ENCODE results near the gene BOLA1. TPM values are rescaled to one million over a fixed set of nuclear protein-coding genes. Genes with fewer than 3 reads are reported as not detected.

BOLA1 gene
- total and polyA plus RNA-seq, 2 of the 13 experiments (the other 11 are each of a cell fraction or from before 2014, with no cell fraction given) = 3.2 to 4.2 TPM

DNA sequence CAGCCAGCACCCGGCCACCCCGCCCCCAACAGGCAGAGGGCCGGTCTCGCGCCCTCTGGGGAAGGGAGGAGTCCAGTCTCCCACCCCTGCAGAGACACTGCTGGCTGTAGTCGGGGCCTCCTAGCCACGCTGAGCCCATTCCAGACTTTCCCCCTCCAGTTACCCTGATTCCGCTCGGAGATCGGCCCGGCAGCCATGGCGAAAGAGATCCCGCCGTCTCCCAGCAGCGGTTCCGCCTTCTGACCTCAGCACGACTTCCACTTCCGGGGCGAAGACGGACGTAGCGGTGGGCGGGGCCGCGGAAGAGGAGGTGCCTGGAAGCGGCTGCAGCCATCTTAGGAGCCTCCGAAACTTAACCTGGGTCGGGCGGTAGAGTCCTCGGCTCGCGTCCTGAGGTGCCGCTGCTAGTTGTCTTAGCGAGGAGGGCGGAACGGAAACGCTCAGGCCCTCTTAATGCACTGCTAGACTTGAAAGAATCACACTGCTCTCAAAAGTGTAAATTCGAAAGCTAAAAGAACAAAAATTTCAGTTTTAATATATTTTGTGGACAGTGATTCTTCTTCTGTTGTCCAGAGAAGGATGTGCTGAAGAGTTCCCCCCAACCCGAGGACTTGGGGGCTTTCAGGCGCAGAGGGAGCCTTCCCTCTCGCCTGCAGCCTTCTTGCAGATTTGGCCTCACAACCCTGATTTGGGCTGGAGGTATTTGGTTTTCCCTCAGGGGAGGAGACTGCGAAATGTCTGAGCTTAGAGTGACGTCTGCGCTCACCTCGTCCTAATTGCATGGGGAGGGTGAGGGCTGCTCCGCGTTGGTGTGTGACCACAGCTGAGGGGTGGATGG is 28.4 kb downstream of the BOLA1 start, which contains the start of gene SF3B4 (continued):
- TF ChIP-seq, protein P1, sequence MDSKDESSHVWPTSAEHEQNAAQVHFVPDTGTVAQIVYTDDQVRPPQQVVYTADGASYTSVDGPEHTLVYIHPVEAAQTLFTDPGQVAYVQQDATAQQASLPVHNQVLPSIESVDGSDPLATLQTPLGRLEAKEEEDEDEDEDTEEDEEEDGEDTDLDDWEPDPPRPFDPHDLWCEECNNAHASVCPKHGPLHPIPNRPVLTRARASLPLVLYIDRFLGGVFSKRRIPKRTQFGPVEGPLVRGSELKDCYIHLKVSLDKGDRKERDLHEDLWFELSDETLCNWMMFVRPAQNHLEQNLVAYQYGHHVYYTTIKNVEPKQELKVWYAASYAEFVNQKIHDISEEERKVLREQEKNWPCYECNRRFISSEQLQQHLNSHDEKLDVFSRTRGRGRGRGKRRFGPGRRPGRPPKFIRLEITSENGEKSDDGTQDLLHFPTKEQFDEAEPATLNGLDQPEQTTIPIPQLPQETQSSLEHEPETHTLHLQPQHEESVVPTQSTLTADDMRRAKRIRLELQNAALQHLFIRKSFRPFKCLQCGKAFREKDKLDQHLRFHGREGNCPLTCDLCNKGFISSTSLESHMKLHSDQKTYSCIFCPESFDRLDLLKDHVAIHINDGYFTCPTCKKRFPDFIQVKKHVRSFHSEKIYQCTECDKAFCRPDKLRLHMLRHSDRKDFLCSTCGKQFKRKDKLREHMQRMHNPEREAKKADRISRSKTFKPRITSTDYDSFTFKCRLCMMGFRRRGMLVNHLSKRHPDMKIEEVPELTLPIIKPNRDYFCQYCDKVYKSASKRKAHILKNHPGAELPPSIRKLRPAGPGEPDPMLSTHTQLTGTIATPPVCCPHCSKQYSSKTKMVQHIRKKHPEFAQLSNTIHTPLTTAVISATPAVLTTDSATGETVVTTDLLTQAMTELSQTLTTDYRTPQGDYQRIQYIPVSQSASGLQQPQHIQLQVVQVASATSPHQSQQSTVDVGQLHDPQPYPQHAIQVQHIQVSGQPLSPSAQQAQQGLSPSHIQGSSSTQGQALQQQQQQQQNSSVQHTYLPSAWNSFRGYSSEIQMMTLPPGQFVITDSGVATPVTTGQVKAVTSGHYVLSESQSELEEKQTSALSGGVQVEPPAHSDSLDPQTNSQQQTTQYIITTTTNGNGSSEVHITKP (CRISPR knock-in tag; IDR thresholded peaks at IDR 0.05; ENCODE audit: low read depth) = 0 out of 2 replicates have a peak, but pooled peaks have one; percentile 19
- TF ChIP-seq ZKSCAN5 (CRISPR knock-in tag; IDR thresholded peaks at IDR 0.05) (no peak), PCBP1 (IDR thresholded peaks at IDR 0.05; ENCODE audit: borderline replicate concordance, low read depth, low read length) (peak; percentile 92; the same call in 1 of the 2 replicates), HNRNPK (IDR thresholded peaks at IDR 0.05; ENCODE audit: low read depth, low read length, poor library complexity, severe bottlenecking) (no peak), PTBP1 (IDR thresholded peaks at IDR 0.05; ENCODE audit: low read depth, low read length, poor library complexity, severe bottlenecking) (no peak), ZNF530 (CRISPR knock-in tag; IDR thresholded peaks at IDR 0.05; ENCODE audit: low read depth) (no peak), HMG20B (CRISPR knock-in tag; conservative IDR thresholded peaks at IDR 0.05) (no peak), EP300 (IDR thresholded peaks at IDR 0.05; ENCODE audit: low read depth in 2 of 2, low read length in 2 of 2) (0 out of 4 replicates have a peak, but pooled peaks of 1 of the 2 experiments have one; percentile 16), EP300 (CRISPR knock-in tag; IDR thresholded peaks at IDR 0.05; ENCODE audit: borderline replicate concordance) (no peak), IKZF4 (CRISPR knock-in tag; IDR thresholded peaks at IDR 0.05; ENCODE audit: borderline replicate concordance, low read depth, not compliant biosample characterization) (peak; percentile 78), ZBTB21 (CRISPR knock-in tag; IDR thresholded peaks at IDR 0.05) (no peak), ZNF562 (CRISPR knock-in tag; IDR thresholded peaks at IDR 0.05; ENCODE audit: borderline replicate concordance) (no peak), SIN3A (IDR thresholded peaks at IDR 0.05; ENCODE audit: borderline replicate concordance, low read depth, low read length) (peak; percentile 71; the same call in 1 of the 2 replicates), ZBTB7B (CRISPR knock-in tag; IDR thresholded peaks at IDR 0.05) (no peak), ZNF678 (CRISPR knock-in tag; IDR thresholded peaks at IDR 0.05) (no peak), ZNF7 (CRISPR knock-in tag; IDR thresholded peaks at IDR 0.05) (no peak), TP53 (CRISPR knock-in tag; conservative IDR thresholded peaks at IDR 0.05) (no peak), ZNF180 (CRISPR knock-in tag; IDR thresholded peaks at IDR 0.05; ENCODE audit: borderline replicate concordance, low read depth) (no peak), ZSCAN9 (CRISPR knock-in tag; IDR thresholded peaks at IDR 0.05; ENCODE audit: borderline replicate concordance) (0 out of 2 replicates have a peak, but pooled peaks have one; percentile 45)
- TF ChIP-seq, protein P2, sequence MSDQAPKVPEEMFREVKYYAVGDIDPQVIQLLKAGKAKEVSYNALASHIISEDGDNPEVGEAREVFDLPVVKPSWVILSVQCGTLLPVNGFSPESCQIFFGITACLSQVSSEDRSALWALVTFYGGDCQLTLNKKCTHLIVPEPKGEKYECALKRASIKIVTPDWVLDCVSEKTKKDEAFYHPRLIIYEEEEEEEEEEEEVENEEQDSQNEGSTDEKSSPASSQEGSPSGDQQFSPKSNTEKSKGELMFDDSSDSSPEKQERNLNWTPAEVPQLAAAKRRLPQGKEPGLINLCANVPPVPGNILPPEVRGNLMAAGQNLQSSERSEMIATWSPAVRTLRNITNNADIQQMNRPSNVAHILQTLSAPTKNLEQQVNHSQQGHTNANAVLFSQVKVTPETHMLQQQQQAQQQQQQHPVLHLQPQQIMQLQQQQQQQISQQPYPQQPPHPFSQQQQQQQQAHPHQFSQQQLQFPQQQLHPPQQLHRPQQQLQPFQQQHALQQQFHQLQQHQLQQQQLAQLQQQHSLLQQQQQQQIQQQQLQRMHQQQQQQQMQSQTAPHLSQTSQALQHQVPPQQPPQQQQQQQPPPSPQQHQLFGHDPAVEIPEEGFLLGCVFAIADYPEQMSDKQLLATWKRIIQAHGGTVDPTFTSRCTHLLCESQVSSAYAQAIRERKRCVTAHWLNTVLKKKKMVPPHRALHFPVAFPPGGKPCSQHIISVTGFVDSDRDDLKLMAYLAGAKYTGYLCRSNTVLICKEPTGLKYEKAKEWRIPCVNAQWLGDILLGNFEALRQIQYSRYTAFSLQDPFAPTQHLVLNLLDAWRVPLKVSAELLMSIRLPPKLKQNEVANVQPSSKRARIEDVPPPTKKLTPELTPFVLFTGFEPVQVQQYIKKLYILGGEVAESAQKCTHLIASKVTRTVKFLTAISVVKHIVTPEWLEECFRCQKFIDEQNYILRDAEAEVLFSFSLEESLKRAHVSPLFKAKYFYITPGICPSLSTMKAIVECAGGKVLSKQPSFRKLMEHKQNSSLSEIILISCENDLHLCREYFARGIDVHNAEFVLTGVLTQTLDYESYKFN (CRISPR knock-in tag; conservative IDR thresholded peaks at IDR 0.05) = no peak

Data from HepG2 (cell line).